A549 (cell line): ENCODE measurements around the gene STPG2. TPM values are rescaled to one million over a fixed set of nuclear protein-coding genes. Genes with fewer than 3 reads are reported as not detected.
A peak's percentile ranks its signal among the peaks of the same experiment; 100 is the strongest.

ENCODE experiments used
- ATAC-seq, 2 experiments: fragments of 200-7000 bp in 1 of 2; fragments of >200 bp in 1 of 2; cut with Nextera tagmentation in 1 of 2; cut with Tn5 transposase in 1 of 2; 3 replicates each; pipeline versions ENCODE4 v1.8.0 to v1.9.1; 2018 to 2020; ENCODE audit warnings: mild to moderate bottlenecking in 1 of 2, moderate library complexity in 1 of 2
- CTCF ChIA-PET: fragments of 300-600 bp; sonication (Branson Sonifier 250); formaldehyde crosslinking; extraction: SDS; loops from one replicate; lab custom pipeline; 2021; ENCODE audit warnings: antibody characterized with exemption, inconsistent platforms; lab: Yijun Ruan, JAX
- POLR2A ChIA-PET: fragments of 350-600 bp; formaldehyde crosslinking; extraction: SDS; loops from one replicate; lab custom pipeline; 2021; ENCODE audit warnings: antibody characterized with exemption, inconsistent platforms; lab: Yijun Ruan, JAX
- DNase-seq, 2 experiments: peaks; one replicate each; pipeline versions ENCODE4 v3.0.0 to v3.0.0-alpha.2; 2011 to 2016; ENCODE audit warnings: low read depth in 1 of 2, low spot score in 1 of 2
- FAIRE-seq: peaks from 2 replicates; lab custom pipeline; 2011; peaks lifted over from hg19 to GRCh38; lab: Jason Lieb, UNC
- H3K27ac ChIP-seq, 2 experiments: fragments of >200 bp; sonication (Bioruptor Twin); formaldehyde crosslinking; 3 replicates each; pipeline ENCODE4 v1.5.1; 2016 to 2017
- H3K4me1 ChIP-seq: fragments of >200 bp; sonication (Bioruptor Twin); formaldehyde crosslinking; 3 replicates; pipeline ENCODE4 v1.6.1; 2016
- H3K4me2 ChIP-seq: fragments of >200 bp; sonication (Bioruptor Twin); formaldehyde crosslinking; 3 replicates; pipeline ENCODE4 v1.6.1; 2016
- H3K4me3 ChIP-seq: fragments of >200 bp; sonication (Bioruptor Twin); formaldehyde crosslinking; 3 replicates; pipeline ENCODE4 v1.5.1; 2016
- H3K9me3 ChIP-seq: fragments of >200 bp; sonication (Bioruptor Twin); formaldehyde crosslinking; 3 replicates; pipeline ENCODE4 v1.6.1; 2016
- CBX8 ChIP-seq: fragments of 200-600 bp; sonication (generic); IDR thresholded peaks from 2 replicates; pipeline ENCODE4 v1.6.1; 2016
- CEBPB ChIP-seq, 2 experiments: fragments of >200 bp in 1 of 2; sonication (Bioruptor Twin) in 1 of 2; formaldehyde crosslinking in 1 of 2; IDR thresholded peaks; 2 replicates each; pipeline ENCODE4 v1.6.1; 2012 to 2016
- CHD4 ChIP-seq: fragments of 200-600 bp; sonication (generic); IDR thresholded peaks from 2 replicates; pipeline ENCODE4 v1.6.1; 2016; ENCODE audit warnings: antibody characterized with exemption, mild to moderate bottlenecking, borderline replicate concordance
- EP300 ChIP-seq, 2 experiments: fragments of >200 bp; sonication (Bioruptor Twin); formaldehyde crosslinking; IDR thresholded peaks; 2 replicates in 1 of 2; 3 replicates in 1 of 2; pipeline ENCODE4 v1.6.1; 2016 to 2017
- FOXS1 ChIP-seq: fragments of 250-450 bp; sonication (Bioruptor Pico); IDR thresholded peaks from 2 replicates; pipeline ENCODE4 v1.5.0; 2020; ENCODE audit warnings: mild to moderate bottlenecking, moderate library complexity
- GATA3 ChIP-seq: IDR thresholded peaks from 2 replicates; pipeline ENCODE4 v1.6.1; 2012; ENCODE audit warnings: borderline replicate concordance
- HDAC2 ChIP-seq: fragments of 200-600 bp; sonication (generic); IDR thresholded peaks from 2 replicates; pipeline ENCODE4 v1.6.1; 2016
- HEYL ChIP-seq: fragments of 250-450 bp; sonication (Bioruptor Pico); IDR thresholded peaks from 2 replicates; pipeline ENCODE4 v1.8.0; 2021; ENCODE audit warnings: mild to moderate bottlenecking, moderate library complexity
- JUN ChIP-seq, 2 experiments: fragments of >200 bp; sonication (Bioruptor Twin); formaldehyde crosslinking; IDR thresholded peaks; 2 replicates in 1 of 2; 3 replicates in 1 of 2; pipeline ENCODE4 v1.6.1; 2016 to 2017
- MAFK ChIP-seq: fragments of 450-650 bp; IDR thresholded peaks from 2 replicates; pipeline ENCODE4 v1.6.1; 2014; ENCODE audit not compliant: partially characterized antibody
- PHF8 ChIP-seq: fragments of 200-600 bp; sonication (generic); IDR thresholded peaks from 2 replicates; pipeline ENCODE4 v1.6.1; 2016; ENCODE audit warnings: low read depth, mild to moderate bottlenecking, antibody characterized with exemption, moderate library complexity, borderline replicate concordance
- POLR2A ChIP-seq: IDR thresholded peaks from 2 replicates; pipeline ENCODE4 v1.6.1; 2012; ENCODE audit warnings: mild to moderate bottlenecking, low read length
- RARB ChIP-seq: fragments of 250-450 bp; sonication (Bioruptor Pico); IDR thresholded peaks from 2 replicates; pipeline ENCODE4 v1.8.0; 2021; ENCODE audit warnings: mild to moderate bottlenecking, moderate library complexity
- RNF2 ChIP-seq: fragments of 200-600 bp; sonication (generic); IDR thresholded peaks from 2 replicates; pipeline ENCODE4 v1.6.1; 2016; ENCODE audit warnings: low read depth, mild to moderate bottlenecking, antibody characterized with exemption, moderate library complexity, borderline replicate concordance
- TFCP2L1 ChIP-seq: fragments of 250-450 bp; sonication (Bioruptor Pico); IDR thresholded peaks from 2 replicates; pipeline ENCODE4 v1.5.0; 2021; ENCODE audit warnings: mild to moderate bottlenecking
- TP53 ChIP-seq: fragments of 250-450 bp; sonication (Bioruptor Pico); IDR thresholded peaks from 2 replicates; pipeline ENCODE4 v1.5.0; 2021; ENCODE audit warnings: mild to moderate bottlenecking, moderate library complexity
- ZC3H11A ChIP-seq: fragments of 450-650 bp; IDR thresholded peaks from 2 replicates; pipeline ENCODE4 v1.6.1; 2014; ENCODE audit warnings: antibody characterized with exemption, mild to moderate bottlenecking
- ZSCAN20 ChIP-seq: fragments of 250-450 bp; sonication (Bioruptor Pico); IDR thresholded peaks from 2 replicates; pipeline ENCODE4 v1.8.0; 2022; ENCODE audit warnings: mild to moderate bottlenecking, moderate library complexity
- WGBS: methylation state at CpG from one replicate; pipeline ENCODE4 v1.1.6; 2017; ENCODE audit errors: missing lambda C conversion rate; 5-methylcytosine and 5-hydroxymethylcytosine counted together
- polyA plus RNA-seq, 4 experiments: library from polyadenylated mRNA; depleted of rRNA in 3 of 4; stranded (reverse); fragments of >200 nt; fragmentation: RNase III in 1 of 4; extraction: RNeasy Plus Mini Kit Qiagen cat#74134 plus additional on column Dnase treatment in 1 of 4; gene quantifications; 2 replicates in 3 of 4; 3 replicates in 1 of 4; pipeline ENCODE4 v1.2.3, GENCODE V29; 2011 to 2017
- TF ChIP-seq, protein P1 (sequence below): fragments of 250-450 bp; sonication (Bioruptor Pico); IDR thresholded peaks from 2 replicates; pipeline ENCODE4 v1.5.0; 2021; ENCODE audit warnings: mild to moderate bottlenecking, moderate library complexity, borderline replicate concordance
- TF ChIP-seq, protein P2 (sequence below): IDR thresholded peaks from 2 replicates; pipeline ENCODE4 v1.6.1; 2012
- TF ChIP-seq, protein P3 (sequence below): fragments of >200 bp; sonication (Bioruptor Twin); formaldehyde crosslinking; IDR thresholded peaks from 2 replicates; pipeline ENCODE4 v1.6.1; 2016
- TF ChIP-seq, protein P4 (sequence below): fragments of 200-600 bp; sonication (generic); IDR thresholded peaks from 2 replicates; pipeline ENCODE4 v1.6.1; 2016; ENCODE audit warnings: antibody characterized with exemption, mild to moderate bottlenecking, moderate library complexity
- TF ChIP-seq, protein P5 (sequence below): fragments of >200 bp; sonication (Bioruptor Twin); formaldehyde crosslinking; IDR thresholded peaks from 3 replicates; pipeline ENCODE4 v1.5.1; 2016

The STPG2 gene
- polyA plus RNA-seq, 2 of the 4 experiments (the other 2 are of a cell fraction) = 0.05 TPM; not detected in 1

DNA sequence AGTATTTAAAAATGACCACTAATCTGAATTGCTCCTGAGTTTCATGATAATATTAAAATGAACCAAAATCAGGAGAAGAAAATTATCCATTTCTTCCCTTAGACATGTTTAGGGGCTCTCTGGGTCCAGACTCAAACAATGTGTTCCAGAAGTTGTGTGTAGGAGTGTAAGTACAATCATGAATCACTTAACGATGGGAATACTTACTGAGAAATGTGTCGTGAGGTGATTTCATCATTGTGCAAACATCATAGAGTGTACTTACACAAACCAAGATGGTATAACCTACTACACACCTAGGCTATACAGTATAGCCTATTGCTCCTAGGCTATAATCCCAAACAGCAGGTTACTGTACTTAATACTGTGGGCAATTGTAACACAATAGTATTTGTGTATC lies 74.8 kb downstream of the STPG2 start (continued):
- TF ChIP-seq EP300 (IDR thresholded peaks at IDR 0.05) = no peak
- TF ChIP-seq RNF2 = no peak
- no peak for TF ChIP-seq TFCP2L1 (CRISPR knock-in tag)
- TF ChIP-seq, protein P1, sequence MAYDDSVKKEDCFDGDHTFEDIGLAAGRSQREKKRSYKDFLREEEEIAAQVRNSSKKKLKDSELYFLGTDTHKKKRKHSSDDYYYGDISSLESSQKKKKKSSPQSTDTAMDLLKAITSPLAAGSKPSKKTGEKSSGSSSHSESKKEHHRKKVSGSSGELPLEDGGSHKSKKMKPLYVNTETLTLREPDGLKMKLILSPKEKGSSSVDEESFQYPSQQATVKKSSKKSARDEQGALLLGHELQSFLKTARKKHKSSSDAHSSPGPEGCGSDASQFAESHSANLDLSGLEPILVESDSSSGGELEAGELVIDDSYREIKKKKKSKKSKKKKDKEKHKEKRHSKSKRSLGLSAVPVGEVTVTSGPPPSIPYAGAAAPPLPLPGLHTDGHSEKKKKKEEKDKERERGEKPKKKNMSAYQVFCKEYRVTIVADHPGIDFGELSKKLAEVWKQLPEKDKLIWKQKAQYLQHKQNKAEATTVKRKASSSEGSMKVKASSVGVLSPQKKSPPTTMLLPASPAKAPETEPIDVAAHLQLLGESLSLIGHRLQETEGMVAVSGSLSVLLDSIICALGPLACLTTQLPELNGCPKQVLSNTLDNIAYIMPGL (CRISPR knock-in tag) = no peak
- TF ChIP-seq CBX8 = no peak
- TF ChIP-seq TP53 (CRISPR knock-in tag) = no peak
- TF ChIP-seq, protein P2, sequence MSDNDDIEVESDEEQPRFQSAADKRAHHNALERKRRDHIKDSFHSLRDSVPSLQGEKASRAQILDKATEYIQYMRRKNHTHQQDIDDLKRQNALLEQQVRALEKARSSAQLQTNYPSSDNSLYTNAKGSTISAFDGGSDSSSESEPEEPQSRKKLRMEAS = no peak
- TF ChIP-seq POLR2A = no peak
- TF ChIP-seq HDAC2 = no peak
- no peak for TF ChIP-seq RARB (CRISPR knock-in tag)
- no peak for TF ChIP-seq GATA3
- TF ChIP-seq, all 56 proteins: peak for 0

DNA sequence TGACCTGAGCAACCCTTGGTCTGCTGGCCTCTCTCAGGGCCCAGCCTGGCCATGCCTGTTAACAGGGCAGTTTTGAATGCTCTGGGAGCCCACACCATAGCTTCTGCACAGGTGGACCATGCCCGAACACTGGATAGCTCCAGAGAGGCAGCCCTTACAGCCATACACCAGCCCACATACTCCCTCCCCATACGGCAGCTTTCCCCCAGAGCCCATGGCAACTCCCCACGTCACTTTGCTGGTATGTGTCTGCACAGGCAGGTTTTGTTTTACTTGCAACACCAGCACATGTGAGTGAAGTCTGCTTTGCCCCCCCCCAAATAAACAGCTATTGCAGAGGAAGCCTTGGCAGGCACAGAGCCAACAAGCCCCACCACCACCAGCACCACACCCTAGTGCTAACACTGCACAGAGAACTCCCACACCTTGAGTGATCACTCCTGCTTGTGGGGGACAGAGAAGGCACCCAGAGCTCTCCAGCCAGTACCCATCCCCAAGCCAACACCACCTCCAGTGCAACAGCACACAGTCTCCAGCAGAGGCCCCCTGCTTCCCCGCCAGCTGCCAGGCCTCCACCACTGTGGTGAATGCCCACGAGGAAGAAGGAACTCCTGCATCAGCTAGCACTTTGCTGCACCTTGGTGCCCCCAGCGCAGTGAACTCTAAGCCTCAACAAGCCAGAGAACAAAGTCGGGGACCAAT lies 87.3 kb downstream of the STPG2 start:
- no peaks in the 10 kb centered on the region for H3K9me3 ChIP-seq
- POLR2A ChIA-PET = no interaction called here
- ATAC-seq (peak in 1 of 2 experiments; percentile 38; a peak in 1 of 6 replicates), DNase-seq (no peak), FAIRE-seq (no peak)
- H3K4me3 ChIP-seq = no peak overlapping the region
- CTCF ChIA-PET = no interaction called here
- no peak overlapping the region for H3K27ac ChIP-seq
- no peaks in the 10 kb centered on the region for H3K4me1 ChIP-seq
- TF ChIP-seq, protein P3, sequence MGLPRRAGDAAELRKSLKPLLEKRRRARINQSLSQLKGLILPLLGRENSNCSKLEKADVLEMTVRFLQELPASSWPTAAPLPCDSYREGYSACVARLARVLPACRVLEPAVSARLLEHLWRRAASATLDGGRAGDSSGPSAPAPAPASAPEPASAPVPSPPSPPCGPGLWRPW = no peak
- TF ChIP-seq PHF8 = no peak
- TF ChIP-seq CEBPB (IDR thresholded peaks at IDR 0.05) = no peak
- no peak for TF ChIP-seq ZC3H11A
- no peak for TF ChIP-seq CHD4
- TF ChIP-seq ZSCAN20 (CRISPR knock-in tag) = no peak
- TF ChIP-seq HEYL (CRISPR knock-in tag) = no peak
- no peak for TF ChIP-seq EP300 (IDR thresholded peaks at IDR 0.05)
- TF ChIP-seq JUN (IDR thresholded peaks at IDR 0.05) = no peak
- no peak for TF ChIP-seq POLR2A
- TF ChIP-seq, protein P4, sequence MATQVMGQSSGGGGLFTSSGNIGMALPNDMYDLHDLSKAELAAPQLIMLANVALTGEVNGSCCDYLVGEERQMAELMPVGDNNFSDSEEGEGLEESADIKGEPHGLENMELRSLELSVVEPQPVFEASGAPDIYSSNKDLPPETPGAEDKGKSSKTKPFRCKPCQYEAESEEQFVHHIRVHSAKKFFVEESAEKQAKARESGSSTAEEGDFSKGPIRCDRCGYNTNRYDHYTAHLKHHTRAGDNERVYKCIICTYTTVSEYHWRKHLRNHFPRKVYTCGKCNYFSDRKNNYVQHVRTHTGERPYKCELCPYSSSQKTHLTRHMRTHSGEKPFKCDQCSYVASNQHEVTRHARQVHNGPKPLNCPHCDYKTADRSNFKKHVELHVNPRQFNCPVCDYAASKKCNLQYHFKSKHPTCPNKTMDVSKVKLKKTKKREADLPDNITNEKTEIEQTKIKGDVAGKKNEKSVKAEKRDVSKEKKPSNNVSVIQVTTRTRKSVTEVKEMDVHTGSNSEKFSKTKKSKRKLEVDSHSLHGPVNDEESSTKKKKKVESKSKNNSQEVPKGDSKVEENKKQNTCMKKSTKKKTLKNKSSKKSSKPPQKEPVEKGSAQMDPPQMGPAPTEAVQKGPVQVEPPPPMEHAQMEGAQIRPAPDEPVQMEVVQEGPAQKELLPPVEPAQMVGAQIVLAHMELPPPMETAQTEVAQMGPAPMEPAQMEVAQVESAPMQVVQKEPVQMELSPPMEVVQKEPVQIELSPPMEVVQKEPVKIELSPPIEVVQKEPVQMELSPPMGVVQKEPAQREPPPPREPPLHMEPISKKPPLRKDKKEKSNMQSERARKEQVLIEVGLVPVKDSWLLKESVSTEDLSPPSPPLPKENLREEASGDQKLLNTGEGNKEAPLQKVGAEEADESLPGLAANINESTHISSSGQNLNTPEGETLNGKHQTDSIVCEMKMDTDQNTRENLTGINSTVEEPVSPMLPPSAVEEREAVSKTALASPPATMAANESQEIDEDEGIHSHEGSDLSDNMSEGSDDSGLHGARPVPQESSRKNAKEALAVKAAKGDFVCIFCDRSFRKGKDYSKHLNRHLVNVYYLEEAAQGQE = no peak
- no peak for TF ChIP-seq FOXS1 (CRISPR knock-in tag)
- TF ChIP-seq, protein P5, sequence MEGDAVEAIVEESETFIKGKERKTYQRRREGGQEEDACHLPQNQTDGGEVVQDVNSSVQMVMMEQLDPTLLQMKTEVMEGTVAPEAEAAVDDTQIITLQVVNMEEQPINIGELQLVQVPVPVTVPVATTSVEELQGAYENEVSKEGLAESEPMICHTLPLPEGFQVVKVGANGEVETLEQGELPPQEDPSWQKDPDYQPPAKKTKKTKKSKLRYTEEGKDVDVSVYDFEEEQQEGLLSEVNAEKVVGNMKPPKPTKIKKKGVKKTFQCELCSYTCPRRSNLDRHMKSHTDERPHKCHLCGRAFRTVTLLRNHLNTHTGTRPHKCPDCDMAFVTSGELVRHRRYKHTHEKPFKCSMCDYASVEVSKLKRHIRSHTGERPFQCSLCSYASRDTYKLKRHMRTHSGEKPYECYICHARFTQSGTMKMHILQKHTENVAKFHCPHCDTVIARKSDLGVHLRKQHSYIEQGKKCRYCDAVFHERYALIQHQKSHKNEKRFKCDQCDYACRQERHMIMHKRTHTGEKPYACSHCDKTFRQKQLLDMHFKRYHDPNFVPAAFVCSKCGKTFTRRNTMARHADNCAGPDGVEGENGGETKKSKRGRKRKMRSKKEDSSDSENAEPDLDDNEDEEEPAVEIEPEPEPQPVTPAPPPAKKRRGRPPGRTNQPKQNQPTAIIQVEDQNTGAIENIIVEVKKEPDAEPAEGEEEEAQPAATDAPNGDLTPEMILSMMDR = no peak
- no peak for TF ChIP-seq MAFK
- TF ChIP-seq CBX8 = no peak
- TF ChIP-seq TFCP2L1 (CRISPR knock-in tag) = no peak
- TF ChIP-seq, protein P1 (CRISPR knock-in tag) = no peak
- TF ChIP-seq TP53 (CRISPR knock-in tag) = no peak
- H3K4me2 ChIP-seq = no peak overlapping the region
- 15% methylated on average over 5 of the region's 7 CpGs for WGBS
